Measurements from ENCODE around the gene FOXE3. TPM values are rescaled to one million over a fixed set of nuclear protein-coding genes. Genes with fewer than 3 reads are reported as not detected.

Gene FOXE3
- total and polyA plus RNA-seq, 4 donors = not detected

GRCh38 chr1:47440599-47441081 lies 24.6 kb downstream of the FOXE3 start:
- no peak for DNase-seq (ENCODE audit: low spot score)
- Histone ChIP-seq H3K27ac (ENCODE audit: low read depth in 1 of 2, low read length in 2 of 2) (no peak overlapping the region), H3K4me3 (ENCODE audit: low read depth in 1 of 3, low read length in 3 of 3) (no peak overlapping the region), H3K9ac (ENCODE audit: low read depth in 1 of 2, low read length in 2 of 2) (no peak overlapping the region), H3K36me3 (ENCODE audit: control insufficient read depth in 4 of 4, insufficient read depth in 3 of 4, low read depth in 1 of 4, low read length in 3 of 4) (no peaks in the 10 kb centered on the region), H3K4me1 (ENCODE audit: control insufficient read depth in 4 of 4, insufficient read depth in 4 of 4, low read length in 3 of 4) (peaks cover 5 to 27% (median 16%) of the 10 kb centered on the region in 4 donors), H3K27me3 (ENCODE audit: control insufficient read depth in 4 of 4, insufficient read depth in 4 of 4, low read length in 3 of 4) (peaks cover 0 to 24% (median 12%) of the 10 kb centered on the region in 4 donors), H3K9me3 (ENCODE audit: control insufficient read depth in 4 of 4, low read length in 3 of 4) (peaks cover 0 to 11% (median 1%) of the 10 kb centered on the region in 4 donors)
- WGBS = 62% methylated on average over 5 of the region's 5 CpGs
- no peak for TF ChIP-seq YY1 (IDR thresholded peaks at IDR 0.05)
- no peak for TF ChIP-seq NR2F2 (IDR thresholded peaks at IDR 0.05)
- no peak for TF ChIP-seq HNF4G (IDR thresholded peaks at IDR 0.05)
- TF ChIP-seq HNF4A (conservative IDR thresholded peaks at IDR 0.05) = no peak
- TF ChIP-seq CTCF (IDR thresholded peaks at IDR 0.05; ENCODE audit: low read depth, low read length, missing input control) = no peak
- TF ChIP-seq ATF3 (IDR thresholded peaks at IDR 0.05) = no peak
- no peak for TF ChIP-seq MAX (IDR thresholded peaks at IDR 0.05)
- TF ChIP-seq REST (IDR thresholded peaks at IDR 0.05) = no peak
- TF ChIP-seq JUND (IDR thresholded peaks at IDR 0.05) = no peak
- TF ChIP-seq GABPA (IDR thresholded peaks at IDR 0.05 in 1 of 2, conservative IDR thresholded peaks at IDR 0.05 in 1 of 2) = no peak
- TF ChIP-seq ZBTB33 (IDR thresholded peaks at IDR 0.05) = no peak
- TF ChIP-seq TAF1 (conservative IDR thresholded peaks at IDR 0.05) = no peak
- no peak for TF ChIP-seq RXRA (IDR thresholded peaks at IDR 0.05)
- no peak for TF ChIP-seq FOXA1 (IDR thresholded peaks at IDR 0.05)
- TF ChIP-seq EGR1 (IDR thresholded peaks at IDR 0.05; ENCODE audit: low read depth in 2 of 2) = no peak
- no peak for TF ChIP-seq RAD21 (IDR thresholded peaks at IDR 0.05)
